Measurements from ENCODE around the gene CA12. TPM values are rescaled to one million over a fixed set of nuclear protein-coding genes. Genes with fewer than 3 reads are reported as not detected.

The CA12 gene
- total RNA-seq, 2 experiments from 2014 or later: not detected

DNA sequence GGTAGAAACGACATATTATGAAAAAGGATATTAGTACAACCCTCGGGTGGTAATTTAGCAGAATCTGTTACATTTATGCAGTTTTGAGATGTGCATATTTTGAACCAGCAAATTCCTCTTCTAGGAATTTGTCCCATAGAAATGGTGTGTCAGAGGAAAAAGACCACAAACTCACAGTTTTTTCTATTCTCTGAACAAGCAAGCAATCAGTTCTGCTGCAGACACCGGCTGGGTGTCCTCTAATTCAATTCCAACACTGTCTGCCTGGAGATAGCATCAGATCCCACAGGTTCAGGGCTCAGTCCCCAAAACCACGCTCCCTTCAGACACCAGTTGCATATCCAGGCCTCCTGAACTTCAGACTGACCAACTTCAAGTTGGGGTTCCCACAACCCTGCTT, 67.8 kb downstream of the CA12 start:
- Mint-ChIP-seq H3K36me3 (ENCODE audit: low read depth) (peaks cover 4% of the 10 kb centered on the region), H3K9me3 (no peaks in the 10 kb centered on the region), H3K27ac (no peak overlapping the region), H3K4me3 (no peak overlapping the region), H3K27me3 (no peaks in the 10 kb centered on the region), H3K4me1 (ENCODE audit: low read depth) (no peaks in the 10 kb centered on the region)
- ChIA-PET POLR2A (no interaction called here), CTCF (no interaction called here)
- Histone ChIP-seq H3K27me3 (ENCODE audit: control insufficient read depth in 1 of 2, insufficient read depth in 2 of 2, low read length in 2 of 2) (no peaks in the 10 kb centered on the region), H3K4me1 (ENCODE audit: insufficient read depth, low read length) (no peaks in the 10 kb centered on the region), H3K4me3 (ENCODE audit: low read length) (no peak overlapping the region), H3K27ac (ENCODE audit: low read depth in 1 of 2, low read length in 2 of 2) (no peak overlapping the region), H3K9me3 (ENCODE audit: control insufficient read depth in 1 of 2, insufficient read depth in 1 of 2, low read length in 2 of 2) (no peaks in the 10 kb centered on the region), H3K36me3 (ENCODE audit: insufficient read depth, low read length) (no peaks in the 10 kb centered on the region)
- no peak for ATAC-seq (ENCODE audit: poor library complexity)
- intact Hi-C loops (cut with DNase I, micrococcal nuclease): no loop called here
- no peak for DNase-seq
- TF ChIP-seq, protein P1, sequence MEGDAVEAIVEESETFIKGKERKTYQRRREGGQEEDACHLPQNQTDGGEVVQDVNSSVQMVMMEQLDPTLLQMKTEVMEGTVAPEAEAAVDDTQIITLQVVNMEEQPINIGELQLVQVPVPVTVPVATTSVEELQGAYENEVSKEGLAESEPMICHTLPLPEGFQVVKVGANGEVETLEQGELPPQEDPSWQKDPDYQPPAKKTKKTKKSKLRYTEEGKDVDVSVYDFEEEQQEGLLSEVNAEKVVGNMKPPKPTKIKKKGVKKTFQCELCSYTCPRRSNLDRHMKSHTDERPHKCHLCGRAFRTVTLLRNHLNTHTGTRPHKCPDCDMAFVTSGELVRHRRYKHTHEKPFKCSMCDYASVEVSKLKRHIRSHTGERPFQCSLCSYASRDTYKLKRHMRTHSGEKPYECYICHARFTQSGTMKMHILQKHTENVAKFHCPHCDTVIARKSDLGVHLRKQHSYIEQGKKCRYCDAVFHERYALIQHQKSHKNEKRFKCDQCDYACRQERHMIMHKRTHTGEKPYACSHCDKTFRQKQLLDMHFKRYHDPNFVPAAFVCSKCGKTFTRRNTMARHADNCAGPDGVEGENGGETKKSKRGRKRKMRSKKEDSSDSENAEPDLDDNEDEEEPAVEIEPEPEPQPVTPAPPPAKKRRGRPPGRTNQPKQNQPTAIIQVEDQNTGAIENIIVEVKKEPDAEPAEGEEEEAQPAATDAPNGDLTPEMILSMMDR (IDR thresholded peaks at IDR 0.05): no peak

DNA sequence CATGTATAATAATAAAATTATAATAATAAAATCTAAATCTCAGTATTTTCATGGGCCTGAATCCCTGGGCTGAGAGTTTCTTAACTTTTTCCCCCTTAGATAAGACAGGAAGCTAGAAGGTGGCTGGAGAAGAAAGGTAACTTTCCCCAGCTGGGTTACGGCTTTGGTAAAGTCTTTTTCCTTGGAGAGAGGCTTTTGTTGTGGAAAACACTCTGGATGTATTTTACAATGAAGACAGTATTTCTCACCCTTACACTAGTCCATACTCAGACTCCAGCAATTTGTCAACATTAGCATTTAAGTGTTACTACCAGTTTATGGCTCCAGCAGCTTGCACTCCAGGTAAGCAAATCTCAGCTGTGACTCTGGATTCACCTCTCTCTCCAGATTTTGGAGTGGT, 69.4 kb downstream of the CA12 start:
- intact Hi-C loops (cut with DNase I, micrococcal nuclease): no loop called here
- POLR2A ChIA-PET: no interaction called here
- H3K9me3 ChIP-seq (ENCODE audit: control insufficient read depth in 1 of 2, insufficient read depth in 1 of 2, low read length in 2 of 2): no peaks in the 10 kb centered on the region

DNA sequence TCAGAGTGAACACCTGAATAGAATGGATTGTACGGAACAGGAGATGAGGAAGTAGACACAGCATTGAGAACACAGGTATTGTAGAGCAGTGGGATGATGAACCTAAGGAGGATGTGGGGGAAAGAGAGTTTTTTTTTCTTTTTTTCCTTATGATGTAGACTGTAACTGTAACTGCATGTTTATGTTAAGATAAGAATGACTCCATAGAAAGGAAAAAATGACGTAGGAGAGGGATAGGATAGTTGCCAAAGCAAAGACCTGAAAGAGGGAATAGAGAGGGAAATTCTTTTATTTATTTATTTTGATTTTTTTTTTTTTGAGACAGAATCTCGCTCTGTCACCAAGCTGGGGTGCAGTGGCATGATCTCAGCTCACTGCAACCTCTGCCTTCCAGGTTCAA, 71.0 kb downstream of the CA12 start:
- Mint-ChIP-seq H3K27ac (no peak overlapping the region), H3K4me3 (no peak overlapping the region), H3K4me1 (ENCODE audit: low read depth) (no peaks in the 10 kb centered on the region), H3K27me3 (no peaks in the 10 kb centered on the region), H3K36me3 (ENCODE audit: low read depth) (peaks cover 18% of the 10 kb centered on the region), H3K9me3 (no peaks in the 10 kb centered on the region)
- DNase-seq (no peak), ATAC-seq (ENCODE audit: poor library complexity) (no peak)
- no peak overlapping the region for H3K4me3 ChIP-seq (ENCODE audit: low read length)
- TF ChIP-seq, protein P1 (IDR thresholded peaks at IDR 0.05): no peak
- ChIA-PET CTCF (no interaction called here), POLR2A (no interaction called here)
- peaks cover 11% of the 10 kb centered on the region for H3K36me3 ChIP-seq (ENCODE audit: insufficient read depth, low read length)
- no peak overlapping the region for H3K27ac ChIP-seq (ENCODE audit: low read depth in 1 of 2, low read length in 2 of 2)
- H3K4me1 ChIP-seq (ENCODE audit: insufficient read depth, low read length): no peaks in the 10 kb centered on the region
- intact Hi-C loops (cut with DNase I, micrococcal nuclease): no loop called here
- H3K9me3 ChIP-seq (ENCODE audit: control insufficient read depth in 1 of 2, insufficient read depth in 1 of 2, low read length in 2 of 2): no peaks in the 10 kb centered on the region
- H3K27me3 ChIP-seq (ENCODE audit: control insufficient read depth in 1 of 2, insufficient read depth in 2 of 2, low read length in 2 of 2): no peaks in the 10 kb centered on the region

More for the DNA sequence above, 69.4 kb downstream of the CA12 start:
- H3K27ac Mint-ChIP-seq: no peak overlapping the region
- H3K27me3 Mint-ChIP-seq: no peaks in the 10 kb centered on the region
- peaks cover 4% of the 10 kb centered on the region for H3K36me3 Mint-ChIP-seq (ENCODE audit: low read depth)
- no peak overlapping the region for H3K4me3 ChIP-seq (ENCODE audit: low read length)
- TF ChIP-seq, protein P1 (IDR thresholded peaks at IDR 0.05): no peak
- no peak overlapping the region for H3K27ac ChIP-seq (ENCODE audit: low read depth in 1 of 2, low read length in 2 of 2)
- DNase-seq (no peak), ATAC-seq (ENCODE audit: poor library complexity) (no peak)
- H3K4me1 Mint-ChIP-seq (ENCODE audit: low read depth): no peaks in the 10 kb centered on the region
- no peaks in the 10 kb centered on the region for H3K9me3 Mint-ChIP-seq
- H3K4me3 Mint-ChIP-seq: no peak overlapping the region
- H3K36me3 ChIP-seq (ENCODE audit: insufficient read depth, low read length): no peaks in the 10 kb centered on the region
- CTCF ChIA-PET: interaction anchor here (0.7 kb wide), 1 partner anchor 199 kb away, joined by 3 read pairs; no protein-coding TSS in a partner anchor
- no peaks in the 10 kb centered on the region for H3K4me1 ChIP-seq (ENCODE audit: insufficient read depth, low read length)
- no peaks in the 10 kb centered on the region for H3K27me3 ChIP-seq (ENCODE audit: control insufficient read depth in 1 of 2, insufficient read depth in 2 of 2, low read length in 2 of 2)
